Esophagus (tissue), 2 donors: ENCODE measurements around the gene CYP3A7. TPM values are rescaled to one million over a fixed set of nuclear protein-coding genes. Genes with fewer than 3 reads are reported as not detected.
"Not testable (repeated sequence)": the region's sequence is repeated elsewhere in the genome, so short reads cannot be mapped to it uniquely, and the experiment has no call there.

Experiments
- H3K27ac ChIP-seq, 2 donors: one replicate each; pipeline ENCODE4 v1.5.1; 2013; ENCODE audit warnings: low read depth in 2 of 2, mild to moderate bottlenecking in 2 of 2, inconsistent platforms in 1 of 2, low read length in 1 of 2, moderate library complexity in 1 of 2
- H3K27me3 ChIP-seq, 2 donors: one replicate each; pipeline ENCODE4 v1.6.1; 2013; ENCODE audit warnings: low read length in 2 of 2, control low read depth in 1 of 2, mild to moderate bottlenecking in 1 of 2; ENCODE audit not compliant: insufficient read depth in 2 of 2, control insufficient read depth in 1 of 2
- H3K36me3 ChIP-seq, 2 donors: one replicate each; pipeline ENCODE4 v1.6.1; 2013; ENCODE audit warnings: low read length in 1 of 2; ENCODE audit not compliant: control insufficient read depth in 2 of 2, insufficient read depth in 2 of 2
- H3K4me1 ChIP-seq, 2 donors: one replicate each; pipeline ENCODE4 v1.6.1; 2013; ENCODE audit warnings: low read length in 1 of 2; ENCODE audit not compliant: control insufficient read depth in 2 of 2, insufficient read depth in 2 of 2
- H3K4me3 ChIP-seq, 2 donors: one replicate each; pipeline ENCODE4 v1.5.1; 2013; ENCODE audit warnings: low read length in 2 of 2, mild to moderate bottlenecking in 2 of 2, low read depth in 1 of 2, moderate library complexity in 1 of 2
- H3K9me3 ChIP-seq, 2 donors: one replicate each; pipeline ENCODE4 v1.6.1; 2013; ENCODE audit warnings: mild to moderate bottlenecking in 2 of 2, low read depth in 1 of 2, low read length in 1 of 2, moderate library complexity in 1 of 2; ENCODE audit not compliant: control insufficient read depth in 2 of 2, insufficient read depth in 1 of 2
- WGBS, 2 donors: extraction: QIAGEN DNeasy Blood & Tissue Kit; methylation state at CpG; one replicate each; pipeline ENCODE4 v1.1.7; 2013; 5-methylcytosine and 5-hydroxymethylcytosine counted together
- polyA plus RNA-seq, 2 donors: library from polyadenylated mRNA; stranded (reverse); fragments of 200-250 nt; gene quantifications; one replicate each; pipeline ENCODE4 v1.2.3, GENCODE V29; 2013
- donor health status: healthy with polysubstance abuse.
- donor health status: Bipolar disorder and iron deficiency.

CYP3A7 gene
- polyA plus RNA-seq, 2 donors = 0.02 TPM; not detected in 1

DNA sequence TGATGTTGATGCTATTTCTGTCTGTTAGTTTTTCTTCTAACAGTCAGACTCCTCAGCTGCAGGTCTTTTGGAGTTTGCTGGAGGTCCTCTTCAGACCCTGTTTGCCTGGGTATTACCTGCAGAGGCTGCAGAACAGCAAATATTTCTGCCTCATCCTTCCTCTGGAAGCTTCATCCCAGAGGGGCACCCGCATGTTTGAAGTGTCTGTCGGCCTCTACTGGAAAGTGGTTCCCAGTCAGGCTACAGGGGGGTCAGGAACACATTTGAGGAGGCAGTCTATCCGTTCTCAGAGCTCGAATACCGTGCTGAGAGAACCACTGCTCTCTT lies 41.9 kb downstream of the CYP3A7 start:
- WGBS, 2 donors = 48 to 50% methylated on average over 5 of the region's 5 CpGs
- no peaks in the 10 kb centered on the region for H3K9me3 ChIP-seq
- peaks cover 0 to 1% of the 10 kb centered on the region in 2 donors for H3K4me1 ChIP-seq
- no peaks in the 10 kb centered on the region for H3K27me3 ChIP-seq
- no peak overlapping the region for H3K27ac ChIP-seq
- no peak overlapping the region for H3K4me3 ChIP-seq
- no peaks in the 10 kb centered on the region for H3K36me3 ChIP-seq

- not testable (repeated sequence) for H3K9me3 ChIP-seq, H3K27ac ChIP-seq, H3K4me3 ChIP-seq, H3K27me3 ChIP-seq, H3K36me3 ChIP-seq, H3K4me1 ChIP-seq
- 77 to 79% methylated on average over 6 of the region's 6 CpGs for WGBS, 2 donors
Observed at GRCh38 chr7:99692563-99692962, 42.4 kb downstream of the CYP3A7 start.

DNA sequence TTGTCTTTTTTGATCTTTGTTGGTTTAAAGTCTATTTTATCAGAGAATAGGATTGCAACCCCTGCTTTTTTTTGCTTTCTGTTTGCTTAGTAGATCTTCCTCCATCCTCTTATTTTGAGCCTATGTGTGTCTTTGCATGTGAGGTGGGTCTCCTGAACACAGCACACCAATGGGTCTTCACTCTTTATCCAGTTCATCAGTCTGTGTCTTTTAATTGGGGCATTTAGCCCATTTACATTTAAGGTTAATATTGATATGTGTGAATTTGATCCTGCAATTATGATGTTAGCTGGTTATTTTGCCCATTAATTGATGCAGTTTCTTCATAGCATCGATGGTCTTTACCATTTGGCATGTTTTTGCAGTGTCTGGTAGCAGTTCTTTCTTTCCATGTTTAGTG lies 43.3 kb downstream of the CYP3A7 start:
- 95% methylated on average over 1 of the region's 1 CpG for WGBS, 2 donors
- H3K27me3 ChIP-seq, H3K9me3 ChIP-seq, H3K27ac ChIP-seq, H3K36me3 ChIP-seq, H3K4me3 ChIP-seq, H3K4me1 ChIP-seq: not testable (repeated sequence)

DNA sequence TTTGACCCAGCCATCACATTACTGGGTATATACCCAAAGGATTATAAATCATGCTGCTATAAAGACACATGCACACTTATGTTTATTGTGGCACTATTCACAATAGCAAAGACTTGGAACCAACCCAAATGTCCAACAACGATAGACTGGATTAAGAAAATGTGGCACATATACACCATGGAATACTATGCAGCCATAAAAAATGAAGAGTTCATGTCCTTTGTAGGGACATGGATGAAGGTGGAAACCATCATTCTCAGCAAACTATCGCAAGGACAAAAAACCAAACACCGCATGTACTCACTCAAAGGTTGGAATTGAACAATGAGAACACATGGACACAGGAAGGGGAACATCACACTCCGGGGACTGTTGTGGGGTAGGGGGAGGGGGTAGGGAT lies 44.1 kb downstream of the CYP3A7 start:
- H3K36me3 ChIP-seq, H3K4me3 ChIP-seq, H3K27ac ChIP-seq, H3K27me3 ChIP-seq, H3K9me3 ChIP-seq, H3K4me1 ChIP-seq: not testable (repeated sequence)
- 97 to 98% methylated on average over 3 of the region's 4 CpGs for WGBS, 2 donors

GRCh38 chr7:99685871-99686608 lies 49.0 kb downstream of the CYP3A7 start:
- H3K36me3 ChIP-seq, H3K9me3 ChIP-seq, H3K27me3 ChIP-seq, H3K4me3 ChIP-seq, H3K27ac ChIP-seq, H3K4me1 ChIP-seq: not testable (repeated sequence)
- WGBS, 2 donors = 85 to 87% methylated on average over 14 of the region's 14 CpGs

DNA sequence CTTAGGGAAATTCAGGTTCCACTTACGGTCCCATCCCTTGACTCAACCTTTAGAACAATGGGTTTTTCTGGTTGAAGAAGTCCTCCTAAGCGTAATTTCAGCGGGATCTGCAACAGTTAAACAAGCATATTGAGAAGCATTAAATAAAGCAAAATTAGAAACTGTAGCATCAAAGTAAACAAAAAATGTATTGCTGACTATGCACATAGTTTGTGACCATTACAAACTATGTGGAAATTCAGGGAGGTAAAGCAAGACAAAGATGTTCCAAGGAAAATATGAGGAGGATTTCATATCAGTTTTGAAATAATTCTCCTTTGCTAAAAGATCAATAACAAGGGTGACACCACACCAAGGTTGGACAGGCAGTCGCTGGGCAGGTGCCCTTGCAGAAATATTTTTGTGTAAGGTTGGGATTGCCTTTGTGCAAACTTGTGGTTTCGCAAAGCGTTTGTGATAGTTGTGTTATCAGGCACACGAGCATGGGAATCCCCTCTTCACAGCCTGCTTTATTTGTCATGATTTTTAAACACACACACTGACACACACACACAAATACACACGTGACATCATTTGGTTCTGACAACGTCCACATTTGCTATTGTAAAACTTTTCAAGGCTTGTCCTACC lies 49.8 kb downstream of the CYP3A7 start:
- H3K36me3 ChIP-seq = no peaks in the 10 kb centered on the region
- no peak overlapping the region for H3K27ac ChIP-seq
- 92 to 93% methylated on average over 9 of the region's 9 CpGs for WGBS, 2 donors
- no peaks in the 10 kb centered on the region for H3K9me3 ChIP-seq
- no peak overlapping the region for H3K4me3 ChIP-seq
- H3K27me3 ChIP-seq = no peaks in the 10 kb centered on the region
- H3K4me1 ChIP-seq = no peaks in the 10 kb centered on the region

- 47 to 50% methylated on average over 10 of the region's 10 CpGs for WGBS, 2 donors
- H3K9me3 ChIP-seq = no peaks in the 10 kb centered on the region
- H3K36me3 ChIP-seq = no peaks in the 10 kb centered on the region
- peak within 1 kb of the TSS; percentile 67 to 92 for H3K27ac ChIP-seq
- H3K4me1 ChIP-seq = peaks cover 0 to 3% of the 10 kb centered on the region in 2 donors
- peak within 1 kb of the TSS; percentile 48 to 51 for H3K4me3 ChIP-seq
- H3K27me3 ChIP-seq = no peaks in the 10 kb centered on the region
Observed at GRCh38 chr7:99679400-99680191, 55.4 kb downstream of the CYP3A7 start, which contains the start of gene CYP3A5. CYP3A5 (minus strand) TSS chr7:99679996; CDS start chr7:99679896, 100 bp downstream.

DNA sequence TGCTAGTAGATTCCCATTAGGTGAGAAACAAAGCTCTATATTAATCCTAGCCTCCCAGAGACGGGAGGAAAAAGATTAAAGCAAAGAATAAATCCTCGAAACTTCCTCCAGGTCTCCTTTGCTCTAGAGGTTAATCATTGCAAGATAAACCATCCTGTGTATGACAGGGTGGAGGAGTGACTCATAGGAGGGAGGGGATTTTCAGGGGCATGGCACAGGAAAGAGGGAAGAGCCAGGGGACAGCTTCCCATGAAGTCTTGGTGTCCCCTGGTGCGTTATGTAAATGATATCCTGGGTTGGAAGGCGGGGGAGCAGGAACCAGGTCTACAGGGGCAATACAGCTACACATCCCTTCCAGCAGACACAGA lies 56.0 kb downstream of the CYP3A7 start:
- Histone ChIP-seq H3K9me3 (no peaks in the 10 kb centered on the region), H3K36me3 (no peaks in the 10 kb centered on the region), H3K27me3 (no peaks in the 10 kb centered on the region), H3K27ac (peak overlapping the region; percentile 67 to 92), H3K4me3 (peak overlapping the region; percentile 48 to 51), H3K4me1 (peaks cover 0 to 3% of the 10 kb centered on the region in 2 donors)
- WGBS, 2 donors = 37 to 39% methylated on average over 4 of the region's 4 CpGs

- Histone ChIP-seq H3K27me3 (no peaks in the 10 kb centered on the region), H3K9me3 (no peaks in the 10 kb centered on the region), H3K4me1 (peaks cover 0 to 3% of the 10 kb centered on the region in 2 donors), H3K27ac (no peak overlapping the region), H3K36me3 (peaks cover 0 to 4% of the 10 kb centered on the region in 2 donors), H3K4me3 (peak overlapping the region in 1 of 2 donors; percentile 22)
- WGBS, 2 donors = 75 to 93% methylated on average over 2 of the region's 2 CpGs
Observed at GRCh38 chr7:99677648-99678045, 57.3 kb downstream of the CYP3A7 start.
